Mesenteric fat pad (tissue), 1 donor: ENCODE results near the gene SHMT2. TPM values are rescaled to one million over a fixed set of nuclear protein-coding genes. Genes with fewer than 3 reads are reported as not detected.

Experiments used
- DNase-seq: peaks from one replicate; pipeline ENCODE4 v3.0.0-alpha.2; 2020; ENCODE audit warnings: low spot score
- total RNA-seq: library from RNA; stranded (reverse); fragmentation: NEBNext Ultra II Directional; extraction: Animal tissue kit (Norgen Biotek cat#: 25700); gene quantifications from one replicate; pipeline ENCODE4 v1.2.1, GENCODE V29; 2021
- donor health status: DM: yes; HTN: yes; CAD: no.

The SHMT2 gene
- total RNA-seq, 1 donor from 2014 or later, result 62.3 TPM

- no peak for DNase-seq
Measured at GRCh38 chr12:57225680-57226210, 3.8 kb upstream of the SHMT2 start.

DNA sequence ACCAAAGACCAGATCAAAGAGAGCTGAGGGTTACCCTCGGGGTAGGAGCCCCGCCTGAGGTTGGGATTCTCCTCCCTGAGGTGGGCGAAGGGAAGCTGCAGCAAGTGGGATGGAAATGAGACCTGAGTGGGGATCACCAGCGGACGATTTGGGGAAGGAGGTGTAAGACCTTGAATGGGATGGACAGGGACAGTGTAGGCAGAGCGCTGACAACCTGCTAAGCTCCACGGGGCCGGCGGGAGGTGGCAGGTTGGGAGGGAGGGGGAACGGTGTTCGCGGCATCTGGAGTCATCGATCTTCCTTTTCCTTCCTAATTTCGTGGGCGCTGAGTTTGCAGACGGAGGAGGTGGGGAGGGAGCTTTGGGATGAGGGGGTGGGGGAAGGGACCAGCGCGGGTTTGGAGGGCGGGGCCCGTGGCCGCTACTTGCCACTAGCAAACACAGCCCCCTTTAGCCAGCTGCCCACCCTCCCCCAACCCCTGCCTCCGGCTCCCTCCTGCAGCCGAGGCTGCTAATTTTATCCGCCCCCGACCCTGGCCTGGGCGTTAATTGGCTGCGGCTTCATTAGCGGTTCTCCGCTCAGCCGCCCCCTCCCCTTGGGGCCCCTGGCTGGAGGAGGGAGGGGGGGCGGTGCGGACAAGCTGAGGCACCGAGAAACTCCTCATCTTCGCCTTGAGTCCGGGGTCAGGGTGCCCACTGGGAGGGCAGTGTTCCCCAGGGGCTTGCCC, 2.8 kb upstream of the SHMT2 start:
- no peak for DNase-seq

DNA sequence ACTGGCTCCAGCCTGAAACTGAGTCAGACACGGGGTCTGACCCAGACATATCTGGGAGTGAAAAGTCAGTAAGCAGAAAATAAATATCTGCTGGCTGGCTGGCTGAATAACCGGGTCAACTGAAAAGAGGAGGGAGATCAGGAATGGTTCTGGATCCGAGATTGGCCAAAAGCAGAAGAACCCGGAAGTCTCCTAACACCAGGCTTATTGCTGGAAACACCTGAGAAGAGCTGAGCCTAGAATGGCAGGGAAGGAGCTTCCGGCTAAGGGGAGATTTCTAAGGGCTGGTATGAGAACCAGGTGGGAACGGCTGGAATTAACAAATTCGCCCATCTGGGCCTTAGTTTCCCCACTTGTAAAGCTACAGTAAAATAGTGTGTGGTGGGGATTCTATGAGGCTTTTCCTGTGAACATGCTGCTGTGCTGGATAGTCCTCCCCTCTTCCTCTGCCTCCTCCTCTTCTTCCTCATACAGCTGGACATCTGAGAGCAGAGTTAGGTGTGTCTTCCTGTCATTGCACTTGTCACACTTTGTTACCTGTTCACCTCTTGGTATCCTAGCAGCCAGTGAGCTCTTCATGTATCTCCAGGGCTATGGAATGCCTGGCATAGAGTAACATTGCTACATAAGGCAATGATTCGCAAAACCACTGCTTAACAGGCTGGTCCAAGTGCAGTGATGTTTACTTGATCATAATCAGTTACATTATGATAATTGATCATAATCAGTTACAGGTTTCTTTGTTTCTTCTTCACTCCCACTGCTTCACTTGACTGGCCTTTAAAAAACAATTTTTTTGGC, 2.0 kb upstream of the SHMT2 start:
- no peak for DNase-seq

- no peak for DNase-seq
Measured at GRCh38 chr12:57229046-57229633, 371 bp upstream of the SHMT2 start.

DNA sequence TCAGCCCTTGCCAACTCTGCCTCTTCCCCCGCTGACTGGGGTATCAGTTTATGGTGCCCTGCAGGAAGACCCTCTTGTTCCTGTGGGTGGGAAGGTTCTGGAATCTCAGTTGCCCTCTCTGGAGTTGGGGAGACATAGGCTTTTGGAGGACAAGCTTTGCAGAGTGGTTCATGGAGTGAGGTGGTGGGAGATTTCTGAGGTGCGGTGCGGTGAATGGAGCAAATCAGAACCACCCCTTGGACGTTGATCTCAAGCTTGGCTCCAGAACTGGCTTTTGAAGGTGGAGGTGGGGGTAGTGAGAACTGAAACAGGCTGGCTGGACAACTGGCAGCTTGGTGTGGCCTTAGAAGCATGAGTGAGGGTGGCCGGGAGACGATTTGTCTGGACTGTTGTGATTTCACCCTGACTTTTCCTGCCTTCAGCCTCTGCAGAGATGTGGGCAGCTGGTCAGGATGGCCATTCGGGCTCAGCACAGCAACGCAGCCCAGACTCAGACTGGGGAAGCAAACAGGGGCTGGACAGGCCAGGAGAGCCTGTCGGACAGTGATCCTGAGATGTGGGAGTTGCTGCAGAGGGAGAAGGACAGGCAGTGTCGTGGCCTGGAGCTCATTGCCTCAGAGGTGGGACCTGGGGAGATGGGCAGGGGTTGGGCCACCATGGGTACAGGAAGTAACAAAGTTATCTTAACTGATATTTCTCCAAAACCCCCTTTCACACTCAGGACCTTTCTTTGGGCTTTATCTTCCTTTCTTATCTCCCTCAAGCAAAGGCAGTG, 1.1 kb downstream of the SHMT2 start:
- DNase-seq, result no peak

GRCh38 chr12:57231276-57232021, 1.9 kb downstream of the SHMT2 start:
- no peak for DNase-seq

DNA sequence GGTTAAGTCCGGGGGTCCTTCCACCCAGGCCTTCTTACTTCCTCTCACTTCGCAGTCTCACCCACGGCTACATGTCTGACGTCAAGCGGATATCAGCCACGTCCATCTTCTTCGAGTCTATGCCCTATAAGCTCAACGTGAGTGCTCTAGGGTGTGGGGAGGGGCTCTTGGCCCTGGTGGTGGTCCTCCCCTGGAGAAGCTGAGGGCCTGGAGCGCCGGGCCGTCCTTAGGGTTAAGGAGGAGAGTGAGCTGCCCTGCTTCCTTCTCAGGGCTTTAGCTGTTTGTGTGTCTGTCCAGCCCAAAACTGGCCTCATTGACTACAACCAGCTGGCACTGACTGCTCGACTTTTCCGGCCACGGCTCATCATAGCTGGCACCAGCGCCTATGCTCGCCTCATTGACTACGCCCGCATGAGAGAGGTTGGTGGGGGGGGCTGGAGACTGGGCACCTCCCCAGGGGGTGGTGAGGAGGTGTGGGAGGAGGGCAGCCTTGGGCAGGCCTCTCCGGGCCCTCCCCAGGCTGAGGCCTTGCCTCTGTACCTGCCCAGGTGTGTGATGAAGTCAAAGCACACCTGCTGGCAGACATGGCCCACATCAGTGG, 2.7 kb downstream of the SHMT2 start:
- no peak for DNase-seq

GRCh38 chr12:57233357-57234232, 4.1 kb downstream of the SHMT2 start:
- DNase-seq, result no peak

DNA sequence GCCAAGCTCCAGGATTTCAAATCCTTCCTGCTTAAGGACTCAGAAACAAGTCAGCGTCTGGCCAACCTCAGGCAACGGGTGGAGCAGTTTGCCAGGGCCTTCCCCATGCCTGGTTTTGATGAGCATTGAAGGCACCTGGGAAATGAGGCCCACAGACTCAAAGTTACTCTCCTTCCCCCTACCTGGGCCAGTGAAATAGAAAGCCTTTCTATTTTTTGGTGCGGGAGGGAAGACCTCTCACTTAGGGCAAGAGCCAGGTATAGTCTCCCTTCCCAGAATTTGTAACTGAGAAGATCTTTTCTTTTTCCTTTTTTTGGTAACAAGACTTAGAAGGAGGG, 4.7 kb downstream of the SHMT2 start:
- DNase-seq, result no peak

- DNase-seq, result no peak
Measured at GRCh38 chr12:57234571-57235016, 5.1 kb downstream of the SHMT2 start.

DNA sequence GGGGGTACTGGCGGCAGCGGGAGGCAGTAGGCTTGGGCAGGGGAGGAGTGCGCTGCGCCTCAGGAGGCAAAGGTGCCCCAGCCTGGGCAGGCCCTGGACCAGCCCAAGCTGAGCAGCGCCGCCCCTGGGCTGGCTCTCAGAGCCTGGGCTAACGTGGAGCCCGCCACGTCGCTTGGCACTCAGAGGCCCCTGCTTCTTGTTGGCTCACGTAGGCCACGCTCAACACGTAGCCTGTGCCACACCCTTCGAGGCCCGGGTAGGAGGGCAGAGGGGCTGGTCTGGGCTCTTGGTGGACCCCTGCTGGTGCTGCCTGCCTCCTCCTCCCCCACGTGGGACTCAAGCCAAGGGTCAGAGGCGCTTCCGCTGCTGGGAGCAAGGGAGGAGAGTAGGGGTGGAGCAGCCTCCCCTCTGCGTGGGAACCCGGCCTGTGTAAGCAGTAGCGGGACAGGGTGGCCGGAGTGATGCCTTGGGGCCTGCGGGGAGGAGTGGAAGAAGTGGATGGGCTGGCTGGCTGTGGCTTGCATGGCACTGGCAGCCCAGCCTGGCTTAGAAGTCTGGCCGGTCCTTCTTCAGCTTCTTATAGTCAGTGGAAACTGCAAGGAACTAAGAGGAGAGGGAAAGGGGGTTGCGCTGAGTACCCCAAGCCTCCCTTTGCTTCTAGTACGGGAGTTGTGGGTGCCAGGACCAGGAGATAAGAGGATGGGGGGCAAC, 5.7 kb downstream of the SHMT2 start:
- DNase-seq, result no peak

DNA sequence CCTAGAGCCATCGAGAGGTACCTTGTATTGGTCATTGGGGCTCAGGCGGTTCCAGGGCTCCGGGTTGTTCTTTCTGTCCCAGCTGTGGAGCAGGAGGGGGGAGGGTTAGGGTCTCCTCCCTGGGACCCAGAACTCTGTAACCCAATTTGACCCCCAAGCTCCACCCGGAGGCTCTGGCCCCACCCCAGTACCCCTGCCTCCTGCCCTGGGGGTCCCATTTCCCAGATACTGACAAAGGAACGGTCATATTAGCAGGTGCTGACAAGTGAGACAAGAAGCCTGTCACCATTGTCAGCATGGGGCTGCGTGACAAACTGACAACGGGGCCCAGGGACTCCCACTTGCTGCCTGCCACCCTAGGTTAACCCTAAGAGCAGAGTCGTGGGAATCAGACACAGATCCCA, 6.2 kb downstream of the SHMT2 start:
- no peak for DNase-seq

DNA sequence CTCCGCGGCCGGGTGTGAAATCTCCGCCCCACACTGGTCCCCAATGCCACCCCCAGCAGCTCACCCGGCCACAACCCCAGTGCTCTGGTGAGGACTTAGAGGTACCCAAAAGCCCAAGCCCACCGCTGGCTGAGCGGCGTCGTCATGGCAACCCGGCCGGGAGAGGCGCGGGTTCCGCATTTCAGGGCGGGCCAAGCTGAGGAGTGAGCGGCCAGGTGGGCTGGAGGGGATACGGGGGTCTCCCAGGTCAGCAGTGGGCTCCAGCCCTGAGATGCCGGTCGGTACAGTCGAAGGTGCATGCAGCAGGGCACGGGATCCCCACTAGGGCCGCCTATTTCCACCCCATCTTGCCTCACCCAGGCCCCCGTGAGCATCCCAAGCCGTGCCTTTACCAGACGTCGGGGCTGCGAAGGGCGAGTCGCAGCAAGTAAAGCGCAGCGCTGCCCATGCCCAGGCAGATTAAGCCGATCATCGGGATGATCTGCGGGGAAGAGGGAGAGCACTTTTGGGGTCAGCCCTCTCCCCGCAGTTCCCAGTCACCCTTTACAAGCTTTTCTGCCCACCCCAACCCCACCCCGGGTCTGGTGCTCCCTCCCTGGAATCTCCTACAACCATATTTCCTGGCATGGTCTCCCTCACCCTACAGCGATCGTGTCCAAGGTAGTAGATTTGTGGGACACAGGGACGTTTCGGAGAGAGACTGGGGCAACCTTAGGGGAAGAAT, 6.9 kb downstream of the SHMT2 start:
- DNase-seq, result no peak

DNA sequence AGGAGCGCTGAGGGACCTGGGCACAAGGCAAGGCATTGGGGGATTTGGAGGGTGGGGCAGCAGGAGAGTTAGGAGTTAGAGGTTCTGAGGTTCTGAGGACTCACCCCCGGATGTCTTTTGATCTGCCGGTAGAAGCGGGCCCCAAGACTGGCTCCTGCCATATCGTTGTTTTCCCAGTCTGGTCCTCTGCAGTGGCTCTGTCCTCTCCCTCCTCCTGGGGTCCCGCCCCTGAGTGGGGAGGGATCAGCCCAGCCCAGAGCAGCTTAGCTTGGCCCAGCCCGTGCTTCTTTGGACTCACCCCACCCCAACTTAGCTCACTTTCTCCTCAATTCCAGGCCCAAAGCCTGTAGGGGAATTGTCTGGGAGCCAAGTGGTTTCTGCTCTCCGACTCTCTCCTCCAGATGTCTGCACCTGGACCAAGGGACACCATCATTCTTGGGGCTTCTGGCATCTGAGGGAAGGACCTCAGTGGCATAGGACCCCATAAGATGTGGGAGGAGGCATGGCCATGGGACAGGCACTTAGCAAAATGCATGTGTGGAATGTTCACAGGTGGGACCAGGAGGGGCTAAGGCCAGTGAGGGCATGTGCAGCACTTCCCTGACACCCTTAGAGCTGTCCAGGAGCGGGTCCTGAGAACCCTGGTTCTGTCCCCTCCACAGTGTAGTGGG, 7.5 kb downstream of the SHMT2 start:
- DNase-seq, result no peak

DNA sequence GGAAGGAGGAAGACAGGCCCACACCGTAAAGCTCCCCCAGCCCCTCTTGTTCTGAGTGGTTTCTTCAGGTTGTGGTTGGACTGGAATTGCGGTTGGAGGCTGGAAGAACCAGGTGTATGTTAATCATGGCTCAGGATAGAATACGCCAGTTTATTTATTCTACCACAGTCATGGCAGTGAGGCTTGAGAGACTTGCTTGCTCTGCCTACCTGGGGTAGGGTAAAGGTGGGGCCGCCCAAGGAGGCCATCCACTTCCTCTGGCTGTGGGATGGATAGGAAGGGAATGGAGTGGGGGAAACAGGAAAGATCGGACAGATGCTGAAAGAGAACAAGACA, 8.1 kb downstream of the SHMT2 start:
- DNase-seq, result no peak

DNA sequence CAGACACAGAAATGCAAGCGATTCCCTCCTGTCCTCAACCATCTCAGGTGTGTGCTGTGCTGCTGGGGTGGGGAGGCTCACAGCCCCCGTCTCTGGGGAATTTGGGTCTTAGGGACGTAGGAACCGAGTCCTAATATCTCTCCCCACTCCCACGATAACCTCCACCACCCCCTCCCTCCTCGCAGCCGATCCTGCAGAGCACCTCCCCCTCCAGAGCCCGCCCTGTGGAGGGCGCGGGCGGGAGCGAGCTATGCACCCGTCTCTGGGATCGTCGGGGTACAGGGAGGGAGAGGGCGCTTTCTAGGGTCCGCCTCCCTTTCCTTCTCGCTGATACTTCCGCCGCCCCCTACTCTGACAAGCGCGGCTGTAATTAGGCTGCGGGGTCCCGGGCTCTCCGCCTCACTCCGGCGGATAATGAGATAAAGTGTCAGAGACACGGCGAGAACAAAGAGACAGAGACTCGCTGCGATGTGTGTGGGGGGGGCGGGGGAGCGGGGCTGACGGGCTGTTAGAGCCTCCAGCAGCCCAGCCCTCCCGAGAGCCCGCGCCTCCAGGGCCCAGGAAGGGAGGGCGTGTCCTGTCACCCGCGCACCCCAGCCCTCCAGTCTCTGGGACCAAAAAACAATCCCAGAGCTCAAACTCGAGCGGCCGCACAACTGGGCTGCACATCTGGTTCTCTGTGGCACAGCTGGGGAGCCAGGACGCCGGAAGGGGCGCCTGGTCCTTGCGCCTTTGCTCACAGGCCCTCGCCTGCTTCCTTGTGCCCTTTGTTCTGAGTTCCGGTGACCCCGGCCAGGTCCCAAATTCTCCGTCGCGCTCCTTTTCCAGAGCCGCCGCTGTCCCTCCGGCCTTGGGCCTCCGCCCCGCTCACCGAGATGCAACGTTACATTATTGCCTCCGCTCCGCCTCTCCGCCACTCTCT, 8.7 kb downstream of the SHMT2 start:
- no peak for DNase-seq
